HUES48 (cell line): Measurements from ENCODE around the gene CAND2.

ENCODE experiments used
- H3K27ac ChIP-seq: one replicate; pipeline ENCODE4 v1.7.0; 2013; ENCODE audit warnings: low read depth, low read length, inconsistent platforms
- H3K27me3 ChIP-seq: 2 replicates; pipeline ENCODE4 v1.6.1; 2013; ENCODE audit warnings: mild to moderate bottlenecking, low read length; ENCODE audit not compliant: control insufficient read depth, insufficient read depth
- H3K36me3 ChIP-seq: 2 replicates; pipeline ENCODE4 v1.6.1; 2013; ENCODE audit warnings: low read length; ENCODE audit not compliant: control insufficient read depth, insufficient read depth
- H3K4me1 ChIP-seq: 2 replicates; pipeline ENCODE4 v1.6.1; 2013; ENCODE audit warnings: mild to moderate bottlenecking, low read length; ENCODE audit not compliant: control insufficient read depth, insufficient read depth
- H3K4me3 ChIP-seq: 2 replicates; pipeline ENCODE4 v1.5.1; 2013; ENCODE audit warnings: mild to moderate bottlenecking, low read depth, low read length
- H3K9ac ChIP-seq: 2 replicates; pipeline ENCODE4 v1.6.1; 2013; ENCODE audit warnings: mild to moderate bottlenecking, low read depth, low read length, moderate library complexity
- H3K9me3 ChIP-seq: 2 replicates; pipeline ENCODE4 v1.6.1; 2013; ENCODE audit warnings: low read length; ENCODE audit not compliant: control insufficient read depth, insufficient read depth

CAND2 gene

GRCh38 chr3:12791430-12791829, 5.0 kb upstream of the CAND2 start:
- H3K27me3 ChIP-seq, result no peaks in the 10 kb centered on the region
- no peaks in the 10 kb centered on the region for H3K9me3 ChIP-seq
- H3K27ac ChIP-seq, result no peak overlapping the region
- H3K9ac ChIP-seq, result no peak overlapping the region
- no peaks in the 10 kb centered on the region for H3K4me1 ChIP-seq
- no peak overlapping the region for H3K4me3 ChIP-seq
- H3K36me3 ChIP-seq, result no peaks in the 10 kb centered on the region

- H3K36me3 ChIP-seq, result no peaks in the 10 kb centered on the region
- H3K27ac ChIP-seq, result no peak overlapping the region
- 0 out of 2 replicates have a peak, but pooled peaks cover 4% of the 10 kb centered on the region for H3K4me1 ChIP-seq
- H3K4me3 ChIP-seq, result no peak overlapping the region
- H3K27me3 ChIP-seq, result no peaks in the 10 kb centered on the region
- no peaks in the 10 kb centered on the region for H3K9me3 ChIP-seq
- H3K9ac ChIP-seq, result no peak overlapping the region
Measured at GRCh38 chr3:12793701-12794100, 2.8 kb upstream of the CAND2 start.

GRCh38 chr3:12797124-12797891, 828 bp downstream of the CAND2 start:
- Histone ChIP-seq H3K9ac (no peak overlapping the region), H3K27ac (no peak overlapping the region)

GRCh38 chr3:12797892-12798558, 1.5 kb downstream of the CAND2 start:
- Histone ChIP-seq H3K27ac (no peak overlapping the region), H3K4me1 (0 out of 2 replicates have a peak, but pooled peaks cover 4% of the 10 kb centered on the region), H3K9ac (no peak overlapping the region), H3K36me3 (no peaks in the 10 kb centered on the region), H3K27me3 (no peaks in the 10 kb centered on the region), H3K4me3 (no peak overlapping the region), H3K9me3 (no peaks in the 10 kb centered on the region)

More at GRCh38 chr3:12797124-12797891, 828 bp downstream of the CAND2 start:
- Histone ChIP-seq H3K27me3 (no peaks in the 10 kb centered on the region), H3K4me3 (peak overlapping the region; percentile 93), H3K9me3 (no peaks in the 10 kb centered on the region), H3K36me3 (no peaks in the 10 kb centered on the region), H3K4me1 (0 out of 2 replicates have a peak, but pooled peaks cover 4% of the 10 kb centered on the region)

- Histone ChIP-seq H3K4me1 (0 out of 2 replicates have a peak, but pooled peaks cover 4% of the 10 kb centered on the region), H3K27me3 (no peaks in the 10 kb centered on the region), H3K36me3 (no peaks in the 10 kb centered on the region), H3K27ac (no peak overlapping the region), H3K9me3 (no peaks in the 10 kb centered on the region), H3K4me3 (no peak overlapping the region), H3K9ac (no peak overlapping the region)
Measured at GRCh38 chr3:12798559-12799179, 2.2 kb downstream of the CAND2 start.

- Histone ChIP-seq H3K27ac (no peak overlapping the region), H3K9ac (no peak overlapping the region)
Measured at GRCh38 chr3:12799525-12800440, 3.3 kb downstream of the CAND2 start.

GRCh38 chr3:12803371-12803770, 6.9 kb downstream of the CAND2 start:
- Histone ChIP-seq H3K36me3 (peaks cover 23% of the 10 kb centered on the region), H3K4me1 (no peaks in the 10 kb centered on the region), H3K9me3 (no peaks in the 10 kb centered on the region), H3K9ac (no peak overlapping the region), H3K4me3 (no peak overlapping the region), H3K27ac (no peak overlapping the region), H3K27me3 (no peaks in the 10 kb centered on the region)

More at GRCh38 chr3:12799525-12800440, 3.3 kb downstream of the CAND2 start:
- H3K4me1 ChIP-seq, result 0 out of 2 replicates have a peak, but pooled peaks cover 4% of the 10 kb centered on the region
- no peaks in the 10 kb centered on the region for H3K9me3 ChIP-seq
- H3K4me3 ChIP-seq, result no peak overlapping the region
- peaks cover 5% of the 10 kb centered on the region; the same call in 1 of the 2 replicates for H3K36me3 ChIP-seq
- no peaks in the 10 kb centered on the region for H3K27me3 ChIP-seq

GRCh38 chr3:12807066-12807465, 10.6 kb downstream of the CAND2 start:
- Histone ChIP-seq H3K36me3 (peaks cover 23% of the 10 kb centered on the region), H3K9ac (no peak overlapping the region), H3K27ac (no peak overlapping the region)

GRCh38 chr3:12807601-12808359, 11.3 kb downstream of the CAND2 start:
- Histone ChIP-seq H3K9me3 (no peaks in the 10 kb centered on the region), H3K9ac (no peak overlapping the region), H3K36me3 (peaks cover 23% of the 10 kb centered on the region), H3K4me1 (peaks cover 14% of the 10 kb centered on the region), H3K4me3 (no peak overlapping the region), H3K27me3 (no peaks in the 10 kb centered on the region), H3K27ac (no peak overlapping the region)

More at GRCh38 chr3:12807066-12807465, 10.6 kb downstream of the CAND2 start:
- H3K4me1 ChIP-seq, result peaks cover 14% of the 10 kb centered on the region
- H3K4me3 ChIP-seq, result no peak overlapping the region
- no peaks in the 10 kb centered on the region for H3K9me3 ChIP-seq
- no peaks in the 10 kb centered on the region for H3K27me3 ChIP-seq

GRCh38 chr3:12808587-12808986, 12.1 kb downstream of the CAND2 start:
- Histone ChIP-seq H3K27ac (no peak overlapping the region), H3K4me3 (no peak overlapping the region), H3K4me1 (peaks cover 14% of the 10 kb centered on the region), H3K9ac (no peak overlapping the region), H3K27me3 (no peaks in the 10 kb centered on the region), H3K36me3 (peaks cover 28% of the 10 kb centered on the region), H3K9me3 (no peaks in the 10 kb centered on the region)
